Fibroblast of gingiva (primary cell): ENCODE results near the gene FHIP1A.
A peak's percentile ranks its signal among the peaks of the same experiment; 100 is the strongest.

ENCODE experiments used
- DNase-seq: peaks from one replicate; pipeline ENCODE4 v3.0.0-alpha.2; 2011; ENCODE audit warnings: low read depth

The FHIP1A gene

GRCh38 chr4:151417766-151418376 is 8.9 kb downstream of the FHIP1A start:
- no peak for DNase-seq

- peak; percentile 70 for DNase-seq
These were observed 9.4 kb downstream of the FHIP1A start for GRCh38 chr4:151418385-151418784.

GRCh38 chr4:151418856-151419255 is 9.9 kb downstream of the FHIP1A start:
- no peak for DNase-seq

- DNase-seq: no peak
These were observed 11.4 kb downstream of the FHIP1A start for GRCh38 chr4:151420250-151420807.

GRCh38 chr4:151422854-151423253 is 13.9 kb downstream of the FHIP1A start:
- DNase-seq: no peak

GRCh38 chr4:151426513-151426912 is 17.5 kb downstream of the FHIP1A start:
- DNase-seq: no peak

- DNase-seq: no peak
These were observed 18.3 kb downstream of the FHIP1A start for GRCh38 chr4:151427266-151427665.

- no peak for DNase-seq
These were observed 19.4 kb downstream of the FHIP1A start for GRCh38 chr4:151428346-151428745.

GRCh38 chr4:151429957-151430570 is 21.1 kb downstream of the FHIP1A start:
- DNase-seq: no peak

GRCh38 chr4:151430740-151431457 is 21.9 kb downstream of the FHIP1A start:
- no peak for DNase-seq

GRCh38 chr4:151431728-151432127 is 22.8 kb downstream of the FHIP1A start:
- DNase-seq: no peak

- DNase-seq: no peak
These were observed 23.7 kb downstream of the FHIP1A start for GRCh38 chr4:151432654-151433053.

GRCh38 chr4:151434183-151434860 is 25.3 kb downstream of the FHIP1A start:
- DNase-seq: peak; percentile 44

- DNase-seq: peak; percentile 35
These were observed 27.1 kb downstream of the FHIP1A start for GRCh38 chr4:151436093-151436518.

- DNase-seq: no peak
These were observed 28.5 kb downstream of the FHIP1A start for GRCh38 chr4:151437505-151437904.

- no peak for DNase-seq
These were observed 29.2 kb downstream of the FHIP1A start for GRCh38 chr4:151438154-151438553.

GRCh38 chr4:151439320-151439719 is 30.3 kb downstream of the FHIP1A start:
- no peak for DNase-seq

GRCh38 chr4:151442002-151442401 is 33.0 kb downstream of the FHIP1A start:
- no peak for DNase-seq

- DNase-seq: no peak
These were observed 34.3 kb downstream of the FHIP1A start for GRCh38 chr4:151443247-151443646.

- DNase-seq: no peak
These were observed 34.8 kb downstream of the FHIP1A start for GRCh38 chr4:151443752-151444151.

GRCh38 chr4:151446208-151446607 is 37.2 kb downstream of the FHIP1A start:
- DNase-seq: no peak

- DNase-seq: no peak
These were observed 45.5 kb downstream of the FHIP1A start for GRCh38 chr4:151454513-151454912.
